HG02610 (cell line): ENCODE results near the gene SF3B3.

Experiments used
- ATAC-seq: cut with Tn5 transposase; IDR thresholded peaks from one replicate; pipeline ENCODE4 v1.9.1; 2021; ENCODE audit warnings: mild to moderate bottlenecking, moderate library complexity; ENCODE audit not compliant: unreplicated experiment

SF3B3 gene

GRCh38 chr16:70523743-70524398 is at the start of gene SF3B3:
TSS of gene SF3B3 (plus strand) at chr16:70523816. CDS start at chr16:70526657, 2,841 bp downstream.
- ATAC-seq: peak; percentile 44

GRCh38 chr16:70474320-70475053 is 49.1 kb upstream of the SF3B3 start:
- no peak for ATAC-seq

- ATAC-seq: no peak
Observed at GRCh38 chr16:70475054-70475871, 48.4 kb upstream of the SF3B3 start.

- ATAC-seq: peak; percentile 88
Observed at GRCh38 chr16:70476272-70477020, 47.2 kb upstream of the SF3B3 start.

- ATAC-seq: no peak
Observed at GRCh38 chr16:70478169-70478568, 45.4 kb upstream of the SF3B3 start.

GRCh38 chr16:70478912-70479341 is 44.7 kb upstream of the SF3B3 start:
- ATAC-seq: no peak

GRCh38 chr16:70480127-70481105 is 43.2 kb upstream of the SF3B3 start:
- ATAC-seq: no peak

- no peak for ATAC-seq
Observed at GRCh38 chr16:70481929-70482536, 41.6 kb upstream of the SF3B3 start.

GRCh38 chr16:70482624-70483023 is 41.0 kb upstream of the SF3B3 start:
- no peak for ATAC-seq

- peak; percentile 67 for ATAC-seq
Observed at GRCh38 chr16:70483426-70483825, 40.2 kb upstream of the SF3B3 start.

GRCh38 chr16:70484867-70485266 is 38.7 kb upstream of the SF3B3 start:
- ATAC-seq: no peak

GRCh38 chr16:70490261-70490660 is 33.4 kb upstream of the SF3B3 start:
- ATAC-seq: no peak

- no peak for ATAC-seq
Observed at GRCh38 chr16:70493802-70494201, 29.8 kb upstream of the SF3B3 start.

GRCh38 chr16:70494202-70494770 is 29.3 kb upstream of the SF3B3 start:
- ATAC-seq: no peak

- no peak for ATAC-seq
Observed at GRCh38 chr16:70494777-70495176, 28.8 kb upstream of the SF3B3 start.

GRCh38 chr16:70495425-70496182 is 28.0 kb upstream of the SF3B3 start:
- peak; percentile 39 for ATAC-seq

- peak; percentile 62 for ATAC-seq
Observed at GRCh38 chr16:70496513-70496912, 27.1 kb upstream of the SF3B3 start.

GRCh38 chr16:70508752-70509151 is 14.9 kb upstream of the SF3B3 start:
- ATAC-seq: no peak
